ENCODE results near the gene STARD5.

Gene STARD5

DNA sequence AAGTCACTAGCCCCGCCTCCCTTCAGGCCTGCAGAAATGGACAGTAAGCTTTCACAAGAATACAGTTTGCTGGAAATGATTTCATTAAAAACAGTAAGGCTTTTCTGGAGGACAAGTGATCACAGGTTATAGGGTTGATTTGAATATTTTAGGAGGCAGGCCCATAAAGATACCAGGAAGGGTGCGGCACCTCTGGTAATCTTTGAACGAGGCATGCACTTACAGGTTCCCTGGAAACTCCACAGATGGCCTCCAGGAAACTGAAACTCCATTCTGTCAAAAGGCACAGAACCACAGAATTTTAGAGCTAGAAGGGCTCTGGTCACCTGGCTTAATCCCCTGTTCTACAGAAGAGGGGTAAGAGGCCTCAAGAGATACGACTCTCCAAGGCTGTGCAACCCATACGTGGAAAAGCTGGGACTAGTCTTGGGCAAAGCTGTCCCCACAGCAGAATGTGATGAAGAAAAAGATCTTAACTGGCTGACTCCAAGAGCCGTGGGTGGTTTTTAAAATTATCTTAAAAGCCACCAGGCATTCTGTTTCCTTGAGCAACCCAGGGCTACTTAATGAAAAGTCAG is 1.2 kb downstream of the STARD5 start:
- no peak for FAIRE-seq
- DNase-seq (ENCODE audit: insufficient read length, low spot score) = no peak

DNA sequence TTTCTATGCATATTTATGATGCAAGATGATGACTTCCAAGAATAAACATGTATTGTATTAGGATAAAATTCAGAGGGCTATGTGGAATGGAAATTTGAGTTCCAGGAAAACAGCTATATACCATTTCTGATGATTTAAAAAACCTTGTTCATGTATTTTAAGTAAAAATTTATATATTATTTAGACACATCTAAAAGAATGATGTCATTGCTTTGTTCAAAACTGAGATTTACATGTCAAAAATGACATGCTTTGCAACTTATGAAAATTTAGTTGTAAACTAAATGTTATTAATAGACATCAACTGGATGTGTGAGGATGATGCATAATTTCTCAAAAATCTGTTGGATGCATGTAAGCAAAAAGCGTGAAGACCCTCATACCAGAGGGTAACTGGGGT is 2.3 kb downstream of the STARD5 start:
- FAIRE-seq (no peak), DNase-seq (ENCODE audit: insufficient read length, low spot score) (no peak)
- TF ChIP-seq, protein P1, sequence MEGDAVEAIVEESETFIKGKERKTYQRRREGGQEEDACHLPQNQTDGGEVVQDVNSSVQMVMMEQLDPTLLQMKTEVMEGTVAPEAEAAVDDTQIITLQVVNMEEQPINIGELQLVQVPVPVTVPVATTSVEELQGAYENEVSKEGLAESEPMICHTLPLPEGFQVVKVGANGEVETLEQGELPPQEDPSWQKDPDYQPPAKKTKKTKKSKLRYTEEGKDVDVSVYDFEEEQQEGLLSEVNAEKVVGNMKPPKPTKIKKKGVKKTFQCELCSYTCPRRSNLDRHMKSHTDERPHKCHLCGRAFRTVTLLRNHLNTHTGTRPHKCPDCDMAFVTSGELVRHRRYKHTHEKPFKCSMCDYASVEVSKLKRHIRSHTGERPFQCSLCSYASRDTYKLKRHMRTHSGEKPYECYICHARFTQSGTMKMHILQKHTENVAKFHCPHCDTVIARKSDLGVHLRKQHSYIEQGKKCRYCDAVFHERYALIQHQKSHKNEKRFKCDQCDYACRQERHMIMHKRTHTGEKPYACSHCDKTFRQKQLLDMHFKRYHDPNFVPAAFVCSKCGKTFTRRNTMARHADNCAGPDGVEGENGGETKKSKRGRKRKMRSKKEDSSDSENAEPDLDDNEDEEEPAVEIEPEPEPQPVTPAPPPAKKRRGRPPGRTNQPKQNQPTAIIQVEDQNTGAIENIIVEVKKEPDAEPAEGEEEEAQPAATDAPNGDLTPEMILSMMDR (IDR thresholded peaks at IDR 0.05; ENCODE audit: insufficient read depth, missing control alignments) = no peak

More for the DNA sequence above, 1.2 kb downstream of the STARD5 start:
- TF ChIP-seq, protein P1 (IDR thresholded peaks at IDR 0.05; ENCODE audit: insufficient read depth, missing control alignments) = no peak

DNA sequence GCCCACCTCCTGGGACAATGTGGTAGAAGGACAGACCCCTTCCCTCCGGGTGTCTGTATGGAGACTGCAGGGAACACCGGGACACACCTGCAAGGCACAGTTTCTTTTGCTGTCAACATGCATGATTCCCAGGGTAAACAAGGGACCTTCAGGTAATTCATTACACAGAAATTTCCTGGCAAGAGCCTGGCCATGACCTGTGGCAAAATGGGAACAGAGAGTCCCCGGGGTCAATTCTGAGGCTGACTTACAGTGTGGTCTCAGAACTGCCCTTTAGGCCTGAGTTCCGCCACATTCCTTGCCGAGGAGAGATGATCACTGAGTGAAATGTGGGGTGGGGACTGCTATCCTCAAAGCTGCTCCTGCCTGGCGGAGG is 6.3 kb downstream of the STARD5 start:
- no peak for FAIRE-seq
- TF ChIP-seq, protein P1 (IDR thresholded peaks at IDR 0.05; ENCODE audit: insufficient read depth, missing control alignments) = no peak

DNA sequence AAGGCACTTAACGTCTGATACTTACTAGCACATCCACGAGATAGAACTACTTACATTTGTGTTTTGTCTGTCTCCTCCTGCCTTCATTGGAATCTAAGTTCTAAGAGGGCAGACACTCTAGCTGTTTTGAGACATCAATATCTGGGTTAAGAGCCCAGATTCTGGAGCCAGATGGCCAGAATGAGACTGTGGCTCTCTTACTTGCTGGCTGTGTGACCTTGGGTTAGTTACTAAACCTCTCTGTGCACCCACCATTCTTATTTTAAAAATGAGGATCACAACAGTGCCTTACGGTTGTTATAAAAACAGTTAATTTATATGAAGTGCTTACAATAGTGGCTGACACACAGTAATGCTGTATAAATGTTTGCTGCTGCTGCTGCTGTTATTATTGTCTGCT is 7.7 kb downstream of the STARD5 start:
- DNase-seq (ENCODE audit: insufficient read length, low spot score) (no peak), FAIRE-seq (no peak)
- TF ChIP-seq, protein P1 (IDR thresholded peaks at IDR 0.05; ENCODE audit: insufficient read depth, missing control alignments) = no peak

More for the DNA sequence above, 6.3 kb downstream of the STARD5 start:
- DNase-seq (ENCODE audit: insufficient read length, low spot score) = no peak

DNA sequence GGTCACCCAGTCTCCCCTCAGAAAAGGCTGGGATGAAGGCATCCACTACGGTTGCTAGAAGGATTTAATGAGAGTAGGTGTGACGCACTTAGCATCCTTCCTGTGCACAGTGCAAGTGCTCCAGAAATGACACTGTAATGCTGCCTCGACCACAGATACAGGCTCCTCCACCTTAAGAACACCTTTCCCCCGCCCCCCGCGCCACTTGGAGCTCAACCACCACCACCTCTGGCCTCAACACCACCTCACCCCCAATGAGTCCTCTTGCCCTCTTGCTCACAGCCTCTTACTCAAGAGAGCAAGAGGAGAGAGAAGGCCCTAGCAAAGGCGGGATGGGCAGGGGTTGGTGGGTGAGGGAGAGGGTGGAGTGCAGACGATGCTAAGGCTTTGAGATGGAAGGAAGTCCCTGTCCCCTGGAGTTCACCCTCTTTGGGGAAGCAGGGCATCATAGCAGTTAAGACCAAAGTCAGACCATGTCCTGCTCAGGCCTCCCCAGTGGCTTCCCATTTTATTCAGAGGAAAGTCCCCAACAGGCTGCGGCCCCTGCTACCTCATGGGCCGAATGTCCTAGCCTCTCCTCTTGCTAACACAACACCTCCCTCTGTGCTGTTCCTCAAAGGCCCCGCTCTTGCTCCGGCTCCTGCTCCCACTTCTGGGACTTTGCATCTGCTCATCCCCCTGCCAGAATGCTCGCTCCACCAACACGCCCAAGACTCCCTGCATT is 8.3 kb downstream of the STARD5 start:
- TF ChIP-seq, protein P1 (IDR thresholded peaks at IDR 0.05; ENCODE audit: insufficient read depth, missing control alignments) = no peak
- FAIRE-seq (no peak), DNase-seq (ENCODE audit: insufficient read length, low spot score) (no peak)

DNA sequence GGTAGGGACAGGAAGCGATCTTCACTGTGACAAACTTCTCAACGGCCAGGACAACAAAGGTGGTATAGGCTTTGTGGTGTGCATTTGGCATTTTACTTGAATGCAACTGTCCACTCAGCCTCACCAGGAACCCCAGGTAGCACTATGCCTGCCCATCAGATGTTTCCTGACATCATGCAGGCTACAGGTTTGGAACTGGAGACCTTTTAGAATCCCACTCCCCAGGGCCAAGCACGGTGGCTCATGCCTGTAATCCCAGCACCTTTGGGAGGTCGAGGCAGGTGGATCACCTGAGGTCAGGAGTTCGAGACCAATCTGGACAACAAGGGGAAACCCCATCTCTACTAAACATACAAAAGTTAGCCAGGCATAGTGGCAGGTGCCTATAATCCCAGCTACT is 9.6 kb downstream of the STARD5 start:
- FAIRE-seq (no peak), DNase-seq (ENCODE audit: insufficient read length, low spot score) (no peak)
- TF ChIP-seq, protein P1 (IDR thresholded peaks at IDR 0.05; ENCODE audit: insufficient read depth, missing control alignments) = no peak

DNA sequence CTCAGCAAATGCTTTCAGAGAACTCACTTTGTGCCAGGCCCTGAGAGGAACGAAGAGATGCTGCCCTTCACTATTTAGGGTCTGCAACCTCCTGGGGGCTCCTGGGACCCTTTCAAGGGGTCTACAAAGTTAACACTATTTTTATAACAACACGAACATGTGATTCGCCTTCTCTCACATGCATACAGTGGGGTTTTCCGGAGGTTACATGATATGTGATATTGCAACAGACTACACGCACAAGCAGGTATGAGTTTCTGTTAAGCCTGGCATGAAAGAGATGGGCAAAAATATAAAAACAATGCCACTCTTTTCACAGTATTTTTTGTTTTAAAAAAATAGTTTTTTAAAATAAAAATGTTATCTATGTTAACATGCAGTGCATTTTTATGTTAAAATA is 10.3 kb downstream of the STARD5 start:
- TF ChIP-seq, protein P1 (IDR thresholded peaks at IDR 0.05; ENCODE audit: insufficient read depth, missing control alignments) = no peak
- DNase-seq (ENCODE audit: insufficient read length, low spot score) = no peak
- no peak for FAIRE-seq

All from D721Med (cell line).